Colonic mucosa (tissue), 4 donors: ENCODE results near the gene KRT32. TPM values are rescaled to one million over a fixed set of nuclear protein-coding genes. Genes with fewer than 3 reads are reported as not detected.

ENCODE experiments used
- DNase-seq: peaks from one replicate; pipeline ENCODE4 v3.0.0-alpha.2; 2020
- H3K27ac ChIP-seq: fragments of 200-600 bp; one replicate; pipeline ENCODE4 v1.8.0; 2021
- H3K27me3 ChIP-seq: fragments of 200-600 bp; one replicate; pipeline ENCODE4 v1.8.0; 2021
- H3K36me3 ChIP-seq: fragments of 200-600 bp; one replicate; pipeline ENCODE4 v1.8.0; 2021
- H3K4me1 ChIP-seq: fragments of 200-600 bp; one replicate; pipeline ENCODE4 v1.8.0; 2021; ENCODE audit warnings: mild to moderate bottlenecking
- H3K4me3 ChIP-seq: fragments of 200-600 bp; one replicate; pipeline ENCODE4 v1.8.0; 2021
- H3K9ac ChIP-seq, 2 donors: one replicate each; pipeline ENCODE4 v1.7.0; 2013; ENCODE audit warnings: control low read depth in 2 of 2, low read depth in 2 of 2, low read length in 2 of 2
- H3K9me3 ChIP-seq: fragments of 200-600 bp; one replicate; pipeline ENCODE4 v1.8.0; 2021
- intact Hi-C: fragments of 100-400 bp; cut with DNase I; formaldehyde crosslinking; loops from one replicate; pipeline ENCODE4 v1.14.1; 2022
- total RNA-seq, 2 donors: library from RNA; stranded (reverse); fragmentation: NEBNext Ultra II Directional in 1 of 2; extraction: Animal tissue kit (Norgen Biotek cat#: 25700) in 1 of 2; gene quantifications; one replicate each; pipeline ENCODE4 v1.2.1, GENCODE V29; 2021
- TF ChIP-seq, protein P1 (sequence below): fragments of 200-600 bp; IDR thresholded peaks from one replicate; pipeline ENCODE4 v1.8.0; 2022; ENCODE audit warnings: antibody characterized with exemption, mild to moderate bottlenecking
- donor health status: healthy.
- donor health status: DM: no; HTN: no; CAD: no.
- donor health status: DM: no; HTN: no; CAD: no.

The KRT32 gene
- total RNA-seq, 2 donors from 2014 or later = not detected

DNA sequence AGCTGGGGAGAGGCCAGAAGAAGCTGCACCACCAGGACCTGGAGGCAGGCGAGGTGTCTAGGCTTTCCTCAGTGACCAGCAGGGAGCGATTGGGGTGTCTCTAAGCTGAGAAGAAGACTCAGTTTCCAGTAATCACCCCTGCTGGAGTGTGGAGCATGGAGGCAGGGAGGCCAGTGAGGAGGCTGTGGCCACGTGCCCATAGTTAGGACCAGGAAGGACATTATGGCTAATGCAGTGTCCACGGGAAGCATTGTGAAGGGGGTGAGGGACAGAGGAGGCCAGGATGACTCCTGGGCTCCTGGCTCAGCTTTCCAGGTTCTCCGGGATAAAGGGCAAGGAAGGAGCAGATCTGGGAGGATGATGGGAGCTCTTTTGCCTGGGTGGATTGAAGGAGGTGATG is 32.5 kb upstream of the KRT32 start:
- no peak overlapping the region for H3K4me3 ChIP-seq
- H3K27me3 ChIP-seq = no peaks in the 10 kb centered on the region
- H3K9me3 ChIP-seq = no peaks in the 10 kb centered on the region
- no peak overlapping the region for H3K27ac ChIP-seq
- no peak overlapping the region for H3K9ac ChIP-seq
- H3K36me3 ChIP-seq = no peaks in the 10 kb centered on the region
- no peaks in the 10 kb centered on the region for H3K4me1 ChIP-seq
- DNase-seq = no peak
- intact Hi-C loops = no loop called here
- TF ChIP-seq, protein P1, sequence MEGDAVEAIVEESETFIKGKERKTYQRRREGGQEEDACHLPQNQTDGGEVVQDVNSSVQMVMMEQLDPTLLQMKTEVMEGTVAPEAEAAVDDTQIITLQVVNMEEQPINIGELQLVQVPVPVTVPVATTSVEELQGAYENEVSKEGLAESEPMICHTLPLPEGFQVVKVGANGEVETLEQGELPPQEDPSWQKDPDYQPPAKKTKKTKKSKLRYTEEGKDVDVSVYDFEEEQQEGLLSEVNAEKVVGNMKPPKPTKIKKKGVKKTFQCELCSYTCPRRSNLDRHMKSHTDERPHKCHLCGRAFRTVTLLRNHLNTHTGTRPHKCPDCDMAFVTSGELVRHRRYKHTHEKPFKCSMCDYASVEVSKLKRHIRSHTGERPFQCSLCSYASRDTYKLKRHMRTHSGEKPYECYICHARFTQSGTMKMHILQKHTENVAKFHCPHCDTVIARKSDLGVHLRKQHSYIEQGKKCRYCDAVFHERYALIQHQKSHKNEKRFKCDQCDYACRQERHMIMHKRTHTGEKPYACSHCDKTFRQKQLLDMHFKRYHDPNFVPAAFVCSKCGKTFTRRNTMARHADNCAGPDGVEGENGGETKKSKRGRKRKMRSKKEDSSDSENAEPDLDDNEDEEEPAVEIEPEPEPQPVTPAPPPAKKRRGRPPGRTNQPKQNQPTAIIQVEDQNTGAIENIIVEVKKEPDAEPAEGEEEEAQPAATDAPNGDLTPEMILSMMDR = no peak

DNA sequence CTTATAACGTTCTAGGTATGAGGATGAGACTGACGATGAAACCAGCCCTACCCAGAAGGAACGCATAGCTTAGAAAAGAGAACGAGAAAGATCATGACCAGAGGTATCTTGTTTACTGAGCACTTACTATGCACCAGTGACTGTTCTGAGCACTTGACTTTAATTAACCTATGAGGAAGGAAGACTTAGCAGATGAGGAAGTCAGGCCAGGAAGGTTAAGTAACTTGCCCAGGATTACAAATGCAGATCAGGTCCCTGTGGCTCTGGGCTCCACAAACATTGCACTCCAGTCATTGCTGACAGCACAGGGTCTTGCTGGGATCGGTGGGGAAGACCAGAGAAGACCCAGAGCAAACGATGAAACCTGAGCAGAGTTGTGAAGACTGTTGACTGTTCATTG is 31.1 kb upstream of the KRT32 start:
- H3K9me3 ChIP-seq = no peaks in the 10 kb centered on the region
- no peak overlapping the region for H3K9ac ChIP-seq
- H3K36me3 ChIP-seq = no peaks in the 10 kb centered on the region
- intact Hi-C loops = no loop called here
- no peaks in the 10 kb centered on the region for H3K27me3 ChIP-seq
- TF ChIP-seq, protein P1 = no peak
- no peaks in the 10 kb centered on the region for H3K4me1 ChIP-seq
- peak overlapping the region; percentile 27 for H3K27ac ChIP-seq
- no peak overlapping the region for H3K4me3 ChIP-seq
- no peak for DNase-seq

DNA sequence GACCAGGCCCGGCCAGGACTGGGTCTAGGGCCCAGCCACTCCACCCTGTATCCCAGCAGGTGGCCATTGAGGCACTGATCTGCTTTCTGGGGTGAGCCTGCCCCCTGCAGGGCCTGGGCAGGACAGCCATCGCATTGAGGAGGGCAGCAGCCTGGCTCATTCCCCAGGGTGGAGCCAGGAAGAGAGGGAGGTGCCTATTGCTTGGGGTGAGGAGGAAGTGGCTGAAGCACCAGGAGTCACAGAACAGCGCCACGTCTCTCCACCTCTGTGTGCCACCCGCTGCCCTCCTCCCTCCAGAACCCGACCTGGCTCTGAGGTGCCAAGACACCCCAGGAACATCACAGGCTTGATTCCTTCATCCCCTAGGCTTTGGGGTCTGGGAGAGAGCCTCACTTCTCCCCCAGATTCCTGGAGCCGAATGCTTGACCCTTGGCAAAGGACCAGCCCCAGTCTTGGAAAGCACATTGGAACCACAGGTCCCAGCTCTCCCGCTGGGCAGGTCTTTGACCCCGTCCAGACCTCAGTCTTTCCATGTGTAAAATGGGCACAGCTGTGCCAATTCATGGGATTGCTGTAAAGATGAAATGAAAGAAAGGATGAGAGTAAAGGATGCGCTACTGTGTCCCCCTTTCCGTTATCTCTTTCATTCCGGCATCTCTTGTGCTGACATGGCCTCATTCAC is 29.8 kb upstream of the KRT32 start:
- TF ChIP-seq, protein P1 = peak; percentile 78
- Histone ChIP-seq H3K4me3 (no peak overlapping the region), H3K27me3 (no peaks in the 10 kb centered on the region), H3K27ac (peak overlapping the region; percentile 43), H3K9me3 (no peaks in the 10 kb centered on the region), H3K4me1 (peaks cover 4% of the 10 kb centered on the region), H3K9ac (peak overlapping the region in 1 of 2 donors; percentile 65), H3K36me3 (no peaks in the 10 kb centered on the region)
- intact Hi-C loops = no loop called here
- peak; percentile 90 for DNase-seq

DNA sequence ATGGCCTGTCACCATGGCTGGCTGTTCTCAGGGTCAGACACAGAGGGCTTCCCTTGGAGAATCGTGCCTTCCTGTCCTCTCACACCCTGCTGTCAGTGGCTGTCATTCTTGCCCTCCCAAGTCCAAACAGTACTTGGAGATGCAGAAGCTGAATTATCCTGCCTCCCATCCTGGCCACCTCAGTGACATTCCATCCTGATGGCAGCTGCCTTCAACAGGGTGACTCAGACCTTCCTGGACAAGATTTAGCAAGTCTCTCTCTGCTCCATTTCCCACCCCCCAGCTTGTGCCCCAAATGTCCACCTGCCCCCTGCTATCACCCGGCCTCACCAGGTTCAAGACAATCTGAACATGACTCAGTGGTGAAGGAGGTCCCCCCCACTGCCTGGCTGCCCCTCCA is 27.3 kb upstream of the KRT32 start:
- Histone ChIP-seq H3K4me3 (no peak overlapping the region), H3K4me1 (peaks cover 9% of the 10 kb centered on the region), H3K9me3 (no peaks in the 10 kb centered on the region), H3K9ac (no peak overlapping the region), H3K27ac (no peak overlapping the region), H3K36me3 (no peaks in the 10 kb centered on the region), H3K27me3 (no peaks in the 10 kb centered on the region)
- no peak for DNase-seq
- TF ChIP-seq, protein P1 = no peak
- intact Hi-C loops = no loop called here

DNA sequence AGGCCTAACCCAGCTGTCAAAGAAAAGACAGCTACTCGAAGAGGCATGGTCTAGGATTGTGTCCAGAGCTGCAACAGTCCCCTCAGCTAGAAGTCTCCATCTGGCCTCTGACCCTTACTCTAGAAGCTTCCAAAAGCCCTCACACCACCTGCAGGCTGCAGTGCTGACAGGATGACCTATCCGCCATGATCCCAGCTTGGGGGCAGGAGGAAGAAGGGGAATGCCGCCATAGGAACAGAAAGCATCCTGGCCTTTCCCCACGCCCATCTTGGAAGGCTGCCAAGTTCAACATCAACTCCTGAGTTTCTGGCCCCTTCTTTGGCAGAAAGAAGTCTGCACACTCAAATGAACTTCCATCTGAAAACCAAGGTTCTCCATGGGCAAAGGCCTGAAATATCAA is 25.6 kb upstream of the KRT32 start:
- no peaks in the 10 kb centered on the region for H3K27me3 ChIP-seq
- no peak overlapping the region for H3K4me3 ChIP-seq
- H3K36me3 ChIP-seq = no peaks in the 10 kb centered on the region
- H3K4me1 ChIP-seq = peaks cover 9% of the 10 kb centered on the region
- intact Hi-C loops = no loop called here
- TF ChIP-seq, protein P1 = no peak
- peak; percentile 71 for DNase-seq
- no peak overlapping the region for H3K27ac ChIP-seq
- no peak overlapping the region for H3K9ac ChIP-seq
- no peaks in the 10 kb centered on the region for H3K9me3 ChIP-seq
